NCI-H1694 treated with DMSO at 0.1 percent for 48 hours (cell line): ENCODE measurements around the gene SCCPDH.
"Not testable (repeated sequence)": the region's sequence is repeated elsewhere in the genome, so short reads cannot be mapped to it uniquely, and the experiment has no call there.

Source experiments
- DNase-seq: peaks from one replicate; lab custom pipeline; 2025; lab: John Stamatoyannopoulos, UW

Gene SCCPDH, protein sequence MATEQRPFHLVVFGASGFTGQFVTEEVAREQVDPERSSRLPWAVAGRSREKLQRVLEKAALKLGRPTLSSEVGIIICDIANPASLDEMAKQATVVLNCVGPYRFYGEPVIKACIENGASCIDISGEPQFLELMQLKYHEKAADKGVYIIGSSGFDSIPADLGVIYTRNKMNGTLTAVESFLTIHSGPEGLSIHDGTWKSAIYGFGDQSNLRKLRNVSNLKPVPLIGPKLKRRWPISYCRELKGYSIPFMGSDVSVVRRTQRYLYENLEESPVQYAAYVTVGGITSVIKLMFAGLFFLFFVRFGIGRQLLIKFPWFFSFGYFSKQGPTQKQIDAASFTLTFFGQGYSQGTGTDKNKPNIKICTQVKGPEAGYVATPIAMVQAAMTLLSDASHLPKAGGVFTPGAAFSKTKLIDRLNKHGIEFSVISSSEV

GRCh38 chr1:246724016-246724730 is at the start of gene SCCPDH:
Gene SCCPDH (plus strand): TSS chr1:246724409. CDS start chr1:246724423, 14 bp downstream.
- peak; percentile 61 for DNase-seq

DNA sequence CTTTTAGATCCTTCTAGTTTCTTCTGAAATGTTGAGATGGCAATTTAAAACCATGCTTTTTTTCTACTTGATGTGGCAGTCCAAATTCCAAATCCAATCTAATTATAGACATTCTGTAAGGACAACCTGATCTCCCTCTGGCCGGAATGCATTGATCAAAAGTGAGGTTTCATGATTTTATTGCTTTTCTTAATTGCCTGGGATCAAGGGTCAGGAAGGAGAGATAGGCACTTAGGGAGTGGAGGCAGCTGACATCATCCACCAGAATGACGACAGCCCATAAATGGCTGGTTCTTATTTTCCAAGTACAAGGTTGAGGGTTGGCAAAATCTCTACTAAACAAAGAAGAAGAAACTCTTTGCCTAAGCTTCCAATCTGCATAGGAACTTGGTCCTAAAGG is 46.4 kb upstream of the SCCPDH start:
- no peak for DNase-seq

DNA sequence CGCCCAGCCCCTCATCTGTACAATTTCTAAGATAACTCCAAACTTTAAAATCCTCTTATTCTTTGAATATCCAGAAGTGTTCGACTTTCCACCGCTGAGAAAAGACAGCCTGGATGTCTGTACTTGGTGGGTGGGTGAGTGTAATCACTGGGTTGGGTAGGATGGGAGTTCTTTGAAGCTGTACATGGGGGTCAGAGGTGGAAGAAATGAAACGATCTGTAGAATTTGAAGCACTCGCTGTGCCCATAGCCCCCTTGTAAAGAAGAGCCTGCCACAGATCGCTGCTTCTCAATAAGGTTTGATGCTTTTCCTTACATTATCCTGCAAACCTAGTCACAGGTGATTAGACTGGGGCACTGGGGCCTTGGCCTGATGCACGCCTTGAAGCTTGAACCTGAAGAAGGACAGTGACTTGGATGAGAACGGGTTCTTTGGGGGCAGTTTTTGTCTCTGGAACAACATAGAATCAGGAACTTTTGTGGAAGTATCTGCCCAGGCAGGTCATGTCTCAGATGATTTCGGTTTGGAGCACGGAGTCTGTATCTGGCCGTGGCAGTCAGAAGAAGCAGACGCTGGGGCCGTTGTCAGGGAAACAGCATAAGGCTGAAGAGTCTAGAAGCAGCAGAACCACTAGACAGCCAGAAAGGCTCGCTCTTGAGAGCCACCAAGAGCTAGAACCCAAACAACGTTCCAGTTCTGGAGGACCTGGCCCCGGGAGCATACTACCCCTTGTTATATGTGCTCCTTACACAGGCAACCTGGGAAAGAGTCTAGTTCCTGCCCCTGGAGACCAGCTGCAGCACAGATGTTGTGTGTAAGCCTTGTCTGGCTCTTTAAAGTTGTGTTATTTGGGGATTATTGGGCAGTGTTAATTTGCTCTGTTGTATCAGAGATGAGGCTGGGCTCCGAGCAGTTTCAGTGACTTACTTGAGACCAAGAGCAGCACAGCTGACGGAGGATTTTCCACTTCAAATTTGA is 45.1 kb upstream of the SCCPDH start:
- DNase-seq, result no peak

- DNase-seq, result no peak
Measured at GRCh38 chr1:246679794-246680177, 44.4 kb upstream of the SCCPDH start.

GRCh38 chr1:246680190-246680589 is 44.0 kb upstream of the SCCPDH start:
- DNase-seq, result no peak

- DNase-seq, result no peak
Measured at GRCh38 chr1:246680696-246681130, 43.5 kb upstream of the SCCPDH start.

GRCh38 chr1:246681900-246682895 is 42.0 kb upstream of the SCCPDH start:
- DNase-seq, result no peak

- DNase-seq, result no peak
Measured at GRCh38 chr1:246683521-246683920, 40.7 kb upstream of the SCCPDH start.

DNA sequence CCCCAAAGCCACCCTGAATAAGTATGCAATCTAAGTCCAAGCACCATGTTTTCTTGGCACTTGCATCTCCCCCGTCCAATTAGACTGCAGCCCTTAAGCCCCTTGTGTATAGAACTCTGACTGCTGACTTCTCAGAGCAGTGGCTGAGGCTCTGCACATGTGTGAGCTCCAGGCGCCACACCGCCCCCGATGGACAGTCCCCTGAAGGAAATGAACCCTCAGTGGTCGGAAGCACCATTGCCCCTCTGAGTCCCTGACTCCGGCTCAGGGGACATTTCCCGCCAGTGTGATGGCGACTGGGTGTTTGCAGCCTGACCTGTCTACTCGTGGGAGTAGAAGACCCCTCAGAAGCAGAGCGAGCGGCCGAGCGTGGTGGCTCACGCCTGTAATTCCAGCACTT is 37.2 kb upstream of the SCCPDH start:
- DNase-seq, result no peak

DNA sequence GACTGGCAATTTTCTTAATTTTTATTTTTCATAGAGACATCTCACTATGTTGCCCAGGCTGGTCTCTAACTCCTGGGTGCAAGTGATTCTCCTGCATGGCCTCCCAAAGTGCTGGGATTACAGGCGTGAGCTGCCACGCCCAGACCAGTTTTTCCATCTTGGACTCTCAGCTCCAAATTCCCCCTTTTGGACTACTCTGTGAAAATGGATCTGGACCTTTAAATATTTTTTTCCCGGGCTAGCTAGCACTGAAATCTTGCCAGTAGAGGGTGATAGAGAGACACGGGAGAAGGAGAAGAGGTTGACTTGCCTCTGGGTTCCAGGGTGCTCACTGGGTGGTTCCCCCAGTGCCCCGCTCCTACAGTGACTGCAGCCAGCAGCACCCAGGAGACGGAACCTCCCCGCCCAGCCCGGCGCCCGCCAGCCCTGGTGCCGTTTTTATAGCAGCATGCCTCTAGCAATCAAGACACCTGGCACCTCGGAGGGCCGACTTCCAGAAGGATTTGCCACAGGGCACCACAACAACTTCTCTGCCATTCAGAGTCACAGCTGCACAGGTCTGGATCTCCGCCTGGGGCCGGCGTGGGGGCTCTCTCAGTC is 34.7 kb upstream of the SCCPDH start:
- DNase-seq, result peak; percentile 83

- no peak for DNase-seq
Measured at GRCh38 chr1:246690100-246690499, 34.1 kb upstream of the SCCPDH start.

DNA sequence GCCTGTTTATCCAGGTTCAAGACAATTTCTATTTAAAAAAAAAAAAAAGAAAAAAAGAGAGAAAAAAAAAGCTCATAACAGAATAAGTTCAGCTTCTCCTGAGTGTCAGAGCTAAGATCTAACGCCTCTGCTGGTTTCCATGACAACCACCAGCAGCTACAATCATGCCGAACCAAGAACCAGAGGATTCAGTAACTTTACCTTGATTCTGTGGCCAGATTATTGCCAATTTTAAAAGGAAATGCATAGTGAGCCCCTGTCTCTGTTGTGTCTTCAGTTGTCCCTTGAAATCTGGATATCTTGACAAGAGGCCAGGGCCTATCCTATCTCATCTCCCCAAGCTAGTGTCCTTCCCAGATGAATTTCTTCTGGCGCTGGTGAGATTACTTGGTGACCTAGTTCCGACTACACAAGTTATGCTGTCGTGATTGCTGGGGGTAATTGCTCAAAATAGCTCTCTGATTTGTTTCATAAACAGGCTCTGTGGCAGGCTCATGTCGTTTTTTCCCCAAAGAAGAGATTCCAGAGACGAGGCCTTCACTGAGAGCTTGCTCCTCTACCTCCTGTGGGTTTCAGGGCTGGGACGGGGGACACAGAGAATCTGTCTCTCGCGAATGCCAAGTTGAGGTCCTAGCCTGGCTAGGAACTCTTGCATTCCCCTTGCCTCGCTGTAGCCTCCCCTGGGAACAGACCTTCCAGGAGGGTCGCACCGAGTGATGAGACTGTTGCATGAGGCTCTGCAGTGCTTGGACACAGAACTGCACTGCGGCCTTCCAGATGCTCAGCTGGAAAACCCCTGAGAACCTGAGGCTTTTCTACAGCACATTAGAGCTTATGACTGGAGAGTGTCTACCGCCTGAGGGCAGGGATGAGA is 32.4 kb upstream of the SCCPDH start:
- no peak for DNase-seq

- not testable (repeated sequence) for DNase-seq
Measured at GRCh38 chr1:246694213-246694895, 29.9 kb upstream of the SCCPDH start.

DNA sequence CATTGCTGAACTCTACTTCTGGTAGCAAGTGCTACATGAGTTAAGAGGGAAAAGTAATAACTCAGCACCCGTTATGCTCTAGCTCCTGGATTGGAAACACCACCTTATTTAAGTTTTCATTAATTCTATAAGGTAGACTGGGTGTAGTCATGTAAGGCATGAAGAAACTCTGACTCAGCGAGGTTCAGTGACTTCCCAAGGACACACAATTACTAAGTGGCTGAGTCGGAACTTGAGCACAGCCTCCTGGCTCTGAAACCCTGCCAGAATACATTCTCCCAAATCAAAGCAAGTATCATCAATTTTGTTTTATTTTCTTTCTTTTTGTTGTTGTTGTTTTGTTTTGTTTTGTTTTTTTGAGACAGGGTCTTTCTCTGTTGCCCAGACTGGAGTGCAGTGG is 29.1 kb upstream of the SCCPDH start:
- DNase-seq, result no peak

GRCh38 chr1:246695666-246696065 is 28.5 kb upstream of the SCCPDH start:
- no peak for DNase-seq

DNA sequence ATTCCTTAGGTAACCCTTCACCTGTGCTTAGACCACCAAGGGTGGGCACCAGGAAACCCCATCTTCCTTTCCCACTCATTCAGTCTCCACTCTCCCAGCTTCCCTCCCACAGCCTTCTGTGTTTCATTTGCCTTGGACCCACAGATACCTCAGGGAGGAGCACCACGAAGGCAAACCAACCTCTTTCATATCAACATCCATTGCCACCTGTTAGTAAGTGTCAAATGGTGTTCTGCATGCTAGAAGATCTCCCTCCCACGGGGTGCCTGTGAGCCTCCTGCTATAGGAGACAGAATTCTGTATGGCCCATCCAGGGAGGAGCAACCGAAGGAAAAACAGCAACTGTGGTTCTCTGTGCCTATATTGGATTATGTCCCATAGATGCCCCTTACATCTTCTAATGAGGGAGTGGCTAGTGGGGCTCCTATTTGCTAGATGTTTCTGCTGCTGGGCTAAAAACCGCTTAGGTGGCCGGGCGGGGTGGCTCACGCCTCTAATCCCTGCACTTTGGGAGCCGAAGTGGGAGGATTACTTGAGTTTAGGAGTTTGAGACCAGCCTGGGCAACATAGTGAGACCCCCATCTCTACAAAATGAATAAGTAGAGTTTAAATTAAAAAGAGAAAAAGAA is 25.6 kb upstream of the SCCPDH start:
- DNase-seq, result no peak

DNA sequence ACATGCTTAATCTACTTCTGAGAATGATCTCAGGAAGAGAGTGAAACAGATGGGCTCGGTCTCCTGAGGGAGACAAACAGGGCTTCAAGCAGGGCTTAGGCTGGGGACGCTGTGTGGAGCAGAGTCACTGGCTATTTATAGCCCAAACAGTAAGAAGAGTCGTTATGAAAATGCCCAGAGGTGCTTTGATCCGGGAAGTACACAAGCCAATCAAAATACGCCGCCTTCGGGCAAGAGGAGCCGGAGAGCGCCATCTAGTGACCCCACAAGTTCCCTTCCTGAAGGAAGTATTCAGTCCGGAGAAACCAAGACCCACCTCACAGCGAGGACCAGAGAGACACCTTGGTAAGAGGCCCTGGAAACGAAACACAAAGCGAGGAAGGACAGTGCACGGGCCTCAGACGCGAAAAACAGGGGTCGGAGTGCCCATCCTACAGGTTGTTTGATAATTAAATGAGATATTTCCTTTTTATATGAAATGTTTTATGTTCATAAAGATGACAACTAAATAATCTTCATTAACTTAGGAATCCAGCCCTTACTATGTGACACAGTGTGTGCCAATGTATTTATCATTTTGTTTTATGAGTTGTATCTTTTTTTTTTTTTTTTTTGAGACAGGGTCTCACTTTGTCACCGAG is 25.0 kb upstream of the SCCPDH start:
- DNase-seq, result peak; percentile 92

DNA sequence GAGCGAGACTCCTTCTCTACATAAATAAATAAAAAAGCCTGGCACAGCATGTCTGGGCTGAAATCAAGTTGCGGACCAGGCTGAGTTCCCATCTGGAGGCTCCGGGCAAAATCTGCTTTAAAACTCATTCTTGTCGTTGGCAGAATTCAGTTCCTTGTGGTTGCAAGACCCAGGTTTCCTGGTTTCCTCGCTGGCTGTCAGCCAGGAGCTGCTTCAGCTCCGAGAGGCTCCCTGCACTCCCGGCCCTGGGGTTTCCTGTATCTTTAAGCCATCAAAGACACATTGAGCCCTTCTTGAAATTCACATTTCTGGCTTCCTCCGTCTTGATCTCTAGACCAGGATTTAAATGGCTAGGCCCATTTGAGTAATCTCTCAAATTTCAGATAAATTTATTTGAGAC is 20.6 kb upstream of the SCCPDH start:
- no peak for DNase-seq
